Natural killer cell (primary cell): ENCODE data around the gene COL4A1. TPM values are rescaled to one million over a fixed set of nuclear protein-coding genes. Genes with fewer than 3 reads are reported as not detected.

ENCODE experiments used
- ATAC-seq, 3 donors: fragments of 150-1000 bp in 2 of 3; fragments of 200-7000 bp in 1 of 3; cut with Tn5 transposase; 1 replicate in 1 of 3; 2 replicates in 2 of 3; pipeline ENCODE4 v1.10.0; 2021; ENCODE audit warnings: mild to moderate bottlenecking in 2 of 3, moderate library complexity in 2 of 3
- DNase-seq, 2 donors: peaks; one replicate each; pipeline versions ENCODE4 v3.0.0 to v3.0.0-alpha.2; 2013 to 2021; ENCODE audit warnings: mixed read lengths in 1 of 2
- H3K27ac ChIP-seq: one replicate; pipeline ENCODE4 v1.5.1; 2013; ENCODE audit warnings: mild to moderate bottlenecking, low read length
- H3K27me3 ChIP-seq: one replicate; pipeline ENCODE4 v1.6.1; 2013; ENCODE audit warnings: low read length; ENCODE audit not compliant: control insufficient read depth, insufficient read depth
- H3K36me3 ChIP-seq: one replicate; pipeline ENCODE4 v1.6.1; 2013; ENCODE audit warnings: low read length; ENCODE audit not compliant: control insufficient read depth, insufficient read depth
- H3K4me1 ChIP-seq: one replicate; pipeline ENCODE4 v1.6.1; 2013; ENCODE audit warnings: low read length; ENCODE audit not compliant: control insufficient read depth, insufficient read depth
- H3K4me3 ChIP-seq: one replicate; pipeline ENCODE4 v1.5.1; 2013; ENCODE audit warnings: low read length
- H3K9me3 ChIP-seq: one replicate; pipeline ENCODE4 v1.6.1; 2013; ENCODE audit warnings: low read length; ENCODE audit not compliant: control insufficient read depth, insufficient read depth
- H3K27ac Mint-ChIP-seq, 2 donors: one replicate each; pipeline ENCODE4 v1.8.0; 2022; ENCODE audit warnings: mild to moderate bottlenecking in 2 of 2, mixed read lengths in 2 of 2, moderate library complexity in 1 of 2
- H3K27me3 Mint-ChIP-seq, 2 donors: one replicate each; pipeline ENCODE4 v1.8.0; 2022; ENCODE audit warnings: low read depth in 2 of 2, mixed read lengths in 2 of 2
- H3K36me3 Mint-ChIP-seq: one replicate; pipeline ENCODE4 v1.8.0; 2022; ENCODE audit warnings: mixed read lengths
- H3K4me1 Mint-ChIP-seq, 2 donors: one replicate each; pipeline ENCODE4 v1.8.0; 2022; ENCODE audit warnings: mixed read lengths in 2 of 2
- H3K4me3 Mint-ChIP-seq: one replicate; pipeline ENCODE4 v1.8.0; 2022; ENCODE audit warnings: mild to moderate bottlenecking, moderate library complexity, mixed read lengths
- H3K9me3 Mint-ChIP-seq, 2 donors: one replicate each; pipeline ENCODE4 v1.8.0; 2022; ENCODE audit warnings: mixed read lengths in 2 of 2
- CTCF ChIP-seq: fragments of 200-600 bp; IDR thresholded peaks from one replicate; pipeline ENCODE4 v1.8.0; 2022; ENCODE audit warnings: antibody characterized with exemption
- WGBS: methylation state at CpG from one replicate; pipeline ENCODE4 v1.1.7; 2013; ENCODE audit warnings: missing lambda C conversion rate; ENCODE audit not compliant: insufficient coverage; 5-methylcytosine and 5-hydroxymethylcytosine counted together
- intact Hi-C: fragments of 100-400 bp; cut with micrococcal nuclease; formaldehyde crosslinking; loops from one replicate; pipeline ENCODE4 v1.14.2; 2022
- total RNA-seq, 4 donors: library from RNA; stranded (reverse); fragments of 120-200 nt in 1 of 4; gene quantifications; one replicate each; pipeline versions ENCODE4 v1.2.3 to v1.2.4, GENCODE V29; 2013 to 2022

The COL4A1 gene
- total RNA-seq, 3 donors from 2014 or later (not counting 1 experiment from before 2014, with no cell fraction given), result not detected

GRCh38 chr13:110237875-110238817, 68.8 kb downstream of the COL4A1 start:
- TF ChIP-seq CTCF, result no peak
- no peaks in the 10 kb centered on the region for H3K4me1 Mint-ChIP-seq
- DNase-seq (no peak), ATAC-seq (no peak)
- Histone ChIP-seq H3K36me3 (no peaks in the 10 kb centered on the region), H3K27me3 (no peaks in the 10 kb centered on the region), H3K4me1 (no peaks in the 10 kb centered on the region), H3K27ac (no peak overlapping the region), H3K9me3 (no peaks in the 10 kb centered on the region), H3K4me3 (no peak overlapping the region)
- H3K27me3 Mint-ChIP-seq, result peaks cover 6 to 14% of the 10 kb centered on the region in 2 donors
- H3K36me3 Mint-ChIP-seq, result no peaks in the 10 kb centered on the region
- H3K4me3 Mint-ChIP-seq, result no peak overlapping the region
- H3K9me3 Mint-ChIP-seq, result no peaks in the 10 kb centered on the region
- H3K27ac Mint-ChIP-seq, result no peak overlapping the region
- WGBS, result 46% methylated on average over 4 of the region's 5 CpGs
- intact Hi-C loops, result no loop called here

GRCh38 chr13:110236831-110237261, 70.1 kb downstream of the COL4A1 start:
- Mint-ChIP-seq H3K4me3 (no peak overlapping the region), H3K27ac (no peak overlapping the region), H3K36me3 (no peaks in the 10 kb centered on the region), H3K27me3 (peaks cover 12 to 25% of the 10 kb centered on the region in 2 donors), H3K9me3 (no peaks in the 10 kb centered on the region), H3K4me1 (no peaks in the 10 kb centered on the region)
- no peak for TF ChIP-seq CTCF
- H3K9me3 ChIP-seq, result no peaks in the 10 kb centered on the region
- ATAC-seq (no peak), DNase-seq (no peak)
- H3K27me3 ChIP-seq, result no peaks in the 10 kb centered on the region
- H3K4me3 ChIP-seq, result no peak overlapping the region
- intact Hi-C loops, result no loop called here
- H3K4me1 ChIP-seq, result no peaks in the 10 kb centered on the region
- H3K36me3 ChIP-seq, result no peaks in the 10 kb centered on the region
- H3K27ac ChIP-seq, result no peak overlapping the region
- 70% methylated on average over 11 of the region's 11 CpGs for WGBS

- no peak overlapping the region for H3K27ac Mint-ChIP-seq
- H3K27me3 Mint-ChIP-seq, result peaks cover 12 to 25% of the 10 kb centered on the region in 2 donors
- TF ChIP-seq CTCF, result no peak
- H3K4me3 ChIP-seq, result no peak overlapping the region
- H3K36me3 Mint-ChIP-seq, result no peaks in the 10 kb centered on the region
- DNase-seq (no peak), ATAC-seq (no peak)
- intact Hi-C loops, result no loop called here
- no peaks in the 10 kb centered on the region for H3K27me3 ChIP-seq
- H3K9me3 Mint-ChIP-seq, result no peaks in the 10 kb centered on the region
- no peaks in the 10 kb centered on the region for H3K36me3 ChIP-seq
- H3K4me3 Mint-ChIP-seq, result no peak overlapping the region
- WGBS, result 84% methylated on average over 10 of the region's 10 CpGs
- H3K4me1 ChIP-seq, result no peaks in the 10 kb centered on the region
- H3K27ac ChIP-seq, result no peak overlapping the region
- no peaks in the 10 kb centered on the region for H3K4me1 Mint-ChIP-seq
- H3K9me3 ChIP-seq, result no peaks in the 10 kb centered on the region
Measured at GRCh38 chr13:110236431-110236830, 70.5 kb downstream of the COL4A1 start.
